GM19438 (cell line): Measurements from ENCODE around the gene CUX1.
"Not testable (repeated sequence)": the region's sequence is repeated elsewhere in the genome, so short reads cannot be mapped to it uniquely, and the experiment has no call there.

ENCODE experiments used
- ATAC-seq: cut with Tn5 transposase; IDR thresholded peaks from one replicate; pipeline ENCODE4 v1.9.1; 2021; ENCODE audit warnings: low read depth; ENCODE audit not compliant: unreplicated experiment

The CUX1 gene

GRCh38 chr7:101823596-101823995, 6.2 kb downstream of the CUX1 start:
- ATAC-seq, result no peak

- no peak for ATAC-seq
Observed at GRCh38 chr7:101824440-101824839, 7.0 kb downstream of the CUX1 start.

- no peak for ATAC-seq
Observed at GRCh38 chr7:101826081-101826835, 8.8 kb downstream of the CUX1 start.

- ATAC-seq, result no peak
Observed at GRCh38 chr7:101828301-101829020, 11.0 kb downstream of the CUX1 start.

GRCh38 chr7:101829374-101829773, 11.9 kb downstream of the CUX1 start:
- ATAC-seq, result no peak

GRCh38 chr7:101829821-101830220, 12.4 kb downstream of the CUX1 start:
- ATAC-seq, result no peak

GRCh38 chr7:101831396-101831795, 14.0 kb downstream of the CUX1 start:
- ATAC-seq, result not testable (repeated sequence)

GRCh38 chr7:101832205-101832631, 14.8 kb downstream of the CUX1 start:
- no peak for ATAC-seq

GRCh38 chr7:101832685-101833375, 15.4 kb downstream of the CUX1 start:
- ATAC-seq, result no peak

- no peak for ATAC-seq
Observed at GRCh38 chr7:101833799-101834198, 16.4 kb downstream of the CUX1 start.

GRCh38 chr7:101835136-101835535, 17.7 kb downstream of the CUX1 start:
- no peak for ATAC-seq

- not testable (repeated sequence) for ATAC-seq
Observed at GRCh38 chr7:101837433-101837832, 20.0 kb downstream of the CUX1 start.

- no peak for ATAC-seq
Observed at GRCh38 chr7:101838837-101839483, 21.5 kb downstream of the CUX1 start.

- ATAC-seq, result no peak
Observed at GRCh38 chr7:101841328-101841727, 23.9 kb downstream of the CUX1 start.

GRCh38 chr7:101843293-101844271, 26.2 kb downstream of the CUX1 start:
- no peak for ATAC-seq

- ATAC-seq, result no peak
Observed at GRCh38 chr7:101845974-101846373, 28.5 kb downstream of the CUX1 start.

GRCh38 chr7:101846800-101847538, 29.5 kb downstream of the CUX1 start:
- no peak for ATAC-seq

- ATAC-seq, result no peak
Observed at GRCh38 chr7:101848208-101848951, 31.0 kb downstream of the CUX1 start.
